A549 (cell line): ENCODE data around the gene SLC17A7. TPM values are rescaled to one million over a fixed set of nuclear protein-coding genes. Genes with fewer than 3 reads are reported as not detected.

Source experiments
- ATAC-seq, 2 experiments: fragments of 200-7000 bp in 1 of 2; fragments of >200 bp in 1 of 2; cut with Nextera tagmentation in 1 of 2; cut with Tn5 transposase in 1 of 2; 3 replicates each; pipeline versions ENCODE4 v1.8.0 to v1.9.1; 2018 to 2020; ENCODE audit warnings: mild to moderate bottlenecking in 1 of 2, moderate library complexity in 1 of 2
- CTCF ChIA-PET: fragments of 300-600 bp; sonication (Branson Sonifier 250); formaldehyde crosslinking; extraction: SDS; loops from one replicate; lab custom pipeline; 2021; ENCODE audit warnings: antibody characterized with exemption, inconsistent platforms; lab: Yijun Ruan, JAX
- POLR2A ChIA-PET: fragments of 350-600 bp; formaldehyde crosslinking; extraction: SDS; loops from one replicate; lab custom pipeline; 2021; ENCODE audit warnings: antibody characterized with exemption, inconsistent platforms; lab: Yijun Ruan, JAX
- DNase-seq, 2 experiments: peaks; one replicate each; pipeline versions ENCODE4 v3.0.0 to v3.0.0-alpha.2; 2011 to 2016; ENCODE audit warnings: low read depth in 1 of 2, low spot score in 1 of 2
- FAIRE-seq: peaks from 2 replicates; lab custom pipeline; 2011; peaks lifted over from hg19 to GRCh38; lab: Jason Lieb, UNC
- H3K27ac ChIP-seq, 2 experiments: fragments of >200 bp; sonication (Bioruptor Twin); formaldehyde crosslinking; 3 replicates each; pipeline ENCODE4 v1.5.1; 2016 to 2017
- H3K4me1 ChIP-seq: fragments of >200 bp; sonication (Bioruptor Twin); formaldehyde crosslinking; 3 replicates; pipeline ENCODE4 v1.6.1; 2016
- H3K4me2 ChIP-seq: fragments of >200 bp; sonication (Bioruptor Twin); formaldehyde crosslinking; 3 replicates; pipeline ENCODE4 v1.6.1; 2016
- H3K4me3 ChIP-seq: fragments of >200 bp; sonication (Bioruptor Twin); formaldehyde crosslinking; 3 replicates; pipeline ENCODE4 v1.5.1; 2016
- H3K9me3 ChIP-seq: fragments of >200 bp; sonication (Bioruptor Twin); formaldehyde crosslinking; 3 replicates; pipeline ENCODE4 v1.6.1; 2016
- BHLHE40 ChIP-seq: IDR thresholded peaks from 2 replicates; pipeline ENCODE4 v1.6.1; 2012; ENCODE audit warnings: low read depth, low read length, inconsistent platforms
- CEBPB ChIP-seq, 2 experiments: fragments of >200 bp in 1 of 2; sonication (Bioruptor Twin) in 1 of 2; formaldehyde crosslinking in 1 of 2; IDR thresholded peaks; 2 replicates each; pipeline ENCODE4 v1.6.1; 2012 to 2016
- CHD2 ChIP-seq: fragments of 150-350 bp; IDR thresholded peaks from 2 replicates; pipeline ENCODE4 v1.6.1; 2014; ENCODE audit warnings: low read length; ENCODE audit not compliant: partially characterized antibody
- CHD4 ChIP-seq: fragments of 200-600 bp; sonication (generic); IDR thresholded peaks from 2 replicates; pipeline ENCODE4 v1.6.1; 2016; ENCODE audit warnings: antibody characterized with exemption, mild to moderate bottlenecking, borderline replicate concordance
- EHMT2 ChIP-seq: fragments of 200-600 bp; sonication (generic); IDR thresholded peaks from 2 replicates; pipeline ENCODE4 v1.6.1; 2016; ENCODE audit warnings: antibody characterized with exemption, low read depth, mild to moderate bottlenecking, moderate library complexity
- ELK1 ChIP-seq: fragments of 150-350 bp; IDR thresholded peaks from 2 replicates; pipeline ENCODE4 v1.6.1; 2014; ENCODE audit warnings: low read depth, mild to moderate bottlenecking, low read length
- ESRRA ChIP-seq: fragments of 150-350 bp; IDR thresholded peaks from 2 replicates; pipeline ENCODE4 v1.6.1; 2014; ENCODE audit warnings: mild to moderate bottlenecking, low read length, borderline replicate concordance
- FOSL2 ChIP-seq, 2 experiments: fragments of 450-650 bp in 1 of 2; fragments of >200 bp in 1 of 2; sonication (Bioruptor Twin) in 1 of 2; formaldehyde crosslinking; IDR thresholded peaks; 2 replicates each; pipeline versions ENCODE4 v1.5.0 to v1.6.1; 2016 to 2020; ENCODE audit warnings: mild to moderate bottlenecking in 1 of 2, moderate library complexity in 1 of 2
- FOXS1 ChIP-seq: fragments of 250-450 bp; sonication (Bioruptor Pico); IDR thresholded peaks from 2 replicates; pipeline ENCODE4 v1.5.0; 2020; ENCODE audit warnings: mild to moderate bottlenecking, moderate library complexity
- GATA3 ChIP-seq: IDR thresholded peaks from 2 replicates; pipeline ENCODE4 v1.6.1; 2012; ENCODE audit warnings: borderline replicate concordance
- HOXB5 ChIP-seq: fragments of 250-450 bp; sonication (Bioruptor Pico); IDR thresholded peaks from 2 replicates; pipeline ENCODE4 v1.5.0; 2020; ENCODE audit warnings: mild to moderate bottlenecking, moderate library complexity
- JUN ChIP-seq, 2 experiments: fragments of >200 bp; sonication (Bioruptor Twin); formaldehyde crosslinking; IDR thresholded peaks; 2 replicates in 1 of 2; 3 replicates in 1 of 2; pipeline ENCODE4 v1.6.1; 2016 to 2017
- KDM1A ChIP-seq: fragments of 200-600 bp; sonication (generic); IDR thresholded peaks from 2 replicates; pipeline ENCODE4 v1.6.1; 2016; ENCODE audit warnings: low read depth, mild to moderate bottlenecking
- MYC ChIP-seq: IDR thresholded peaks from 2 replicates; pipeline ENCODE4 v1.6.1; 2012; ENCODE audit warnings: mild to moderate bottlenecking, inconsistent platforms, low read length, improper control_type of control experiment, borderline replicate concordance
- PHF8 ChIP-seq: fragments of 200-600 bp; sonication (generic); IDR thresholded peaks from 2 replicates; pipeline ENCODE4 v1.6.1; 2016; ENCODE audit warnings: low read depth, mild to moderate bottlenecking, antibody characterized with exemption, moderate library complexity, borderline replicate concordance
- POLR2A ChIP-seq: IDR thresholded peaks from 2 replicates; pipeline ENCODE4 v1.6.1; 2012; ENCODE audit warnings: mild to moderate bottlenecking, low read length
- RAD21 ChIP-seq, 2 experiments: fragments of >200 bp in 1 of 2; sonication (Bioruptor Twin) in 1 of 2; formaldehyde crosslinking in 1 of 2; IDR thresholded peaks in 1 of 2; conservative IDR thresholded peaks in 1 of 2; 2 replicates in 1 of 2; 3 replicates in 1 of 2; pipeline ENCODE4 v1.6.1; 2012 to 2018; ENCODE audit warnings: inconsistent platforms in 1 of 2
- RARB ChIP-seq: fragments of 250-450 bp; sonication (Bioruptor Pico); IDR thresholded peaks from 2 replicates; pipeline ENCODE4 v1.8.0; 2021; ENCODE audit warnings: mild to moderate bottlenecking, moderate library complexity
- RNF2 ChIP-seq: fragments of 200-600 bp; sonication (generic); IDR thresholded peaks from 2 replicates; pipeline ENCODE4 v1.6.1; 2016; ENCODE audit warnings: low read depth, mild to moderate bottlenecking, antibody characterized with exemption, moderate library complexity, borderline replicate concordance
- SREBF2 ChIP-seq: fragments of 450-650 bp; IDR thresholded peaks from 2 replicates; pipeline ENCODE4 v1.6.1; 2014; ENCODE audit warnings: mild to moderate bottlenecking, moderate library complexity
- TFCP2L1 ChIP-seq: fragments of 250-450 bp; sonication (Bioruptor Pico); IDR thresholded peaks from 2 replicates; pipeline ENCODE4 v1.5.0; 2021; ENCODE audit warnings: mild to moderate bottlenecking
- TP53 ChIP-seq: fragments of 250-450 bp; sonication (Bioruptor Pico); IDR thresholded peaks from 2 replicates; pipeline ENCODE4 v1.5.0; 2021; ENCODE audit warnings: mild to moderate bottlenecking, moderate library complexity
- ZFP36 ChIP-seq: fragments of 450-650 bp; IDR thresholded peaks from 2 replicates; pipeline ENCODE4 v1.6.1; 2014; ENCODE audit warnings: borderline replicate concordance; ENCODE audit not compliant: partially characterized antibody
- ZSCAN20 ChIP-seq: fragments of 250-450 bp; sonication (Bioruptor Pico); IDR thresholded peaks from 2 replicates; pipeline ENCODE4 v1.8.0; 2022; ENCODE audit warnings: mild to moderate bottlenecking, moderate library complexity
- WGBS: methylation state at CpG from one replicate; pipeline ENCODE4 v1.1.6; 2017; ENCODE audit errors: missing lambda C conversion rate; 5-methylcytosine and 5-hydroxymethylcytosine counted together
- polyA plus RNA-seq, 4 experiments: library from polyadenylated mRNA; depleted of rRNA in 3 of 4; stranded (reverse); fragments of >200 nt; fragmentation: RNase III in 1 of 4; extraction: RNeasy Plus Mini Kit Qiagen cat#74134 plus additional on column Dnase treatment in 1 of 4; gene quantifications; 2 replicates in 3 of 4; 3 replicates in 1 of 4; pipeline ENCODE4 v1.2.3, GENCODE V29; 2011 to 2017
- TF ChIP-seq, protein P1 (sequence below): IDR thresholded peaks from 2 replicates; pipeline ENCODE4 v1.6.1; 2012
- TF ChIP-seq, protein P2 (sequence below): fragments of >200 bp; sonication (Bioruptor Twin); formaldehyde crosslinking; IDR thresholded peaks from 3 replicates; pipeline ENCODE4 v1.5.1; 2016

The SLC17A7 gene
- polyA plus RNA-seq, 2 of the 4 experiments (the other 2 are of a cell fraction) = 0.39 to 0.48 TPM

GRCh38 chr19:49441960-49442350 is 628 bp upstream of the SLC17A7 start:
- no peak for TF ChIP-seq ELK1
- TF ChIP-seq CHD4 = no peak
- no peak for TF ChIP-seq CEBPB (IDR thresholded peaks at IDR 0.05)
- TF ChIP-seq KDM1A = no peak
- no peak for TF ChIP-seq EHMT2
- no peak for TF ChIP-seq ZSCAN20 (CRISPR knock-in tag)
- TF ChIP-seq TFCP2L1 (CRISPR knock-in tag) = no peak
- no peak for TF ChIP-seq PHF8
- no peak for TF ChIP-seq ESRRA
- TF ChIP-seq, protein P1, sequence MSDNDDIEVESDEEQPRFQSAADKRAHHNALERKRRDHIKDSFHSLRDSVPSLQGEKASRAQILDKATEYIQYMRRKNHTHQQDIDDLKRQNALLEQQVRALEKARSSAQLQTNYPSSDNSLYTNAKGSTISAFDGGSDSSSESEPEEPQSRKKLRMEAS = no peak
- no peak for TF ChIP-seq JUN (IDR thresholded peaks at IDR 0.05)
- no peak for TF ChIP-seq BHLHE40
- TF ChIP-seq, all 56 proteins: peak for 0
- Histone ChIP-seq H3K4me2 (peak overlapping the region; percentile 99), H3K4me3 (peak overlapping the region; percentile 79), H3K4me1 (peaks cover 19% of the 10 kb centered on the region), H3K9me3 (no peaks in the 10 kb centered on the region), H3K27ac (peak overlapping the region in 1 of 2 experiments; percentile 89; a peak in 3 of 6 replicates)
- POLR2A ChIA-PET = interaction anchor here (0.6 to 1.3 kb wide), 2 partner anchors 10 kb away, joined by 3 to 7 read pairs; partner anchors contain the start of gene PIH1D1
- 36% methylated on average over 14 of the region's 14 CpGs for WGBS
- DNase-seq = no peak
- FAIRE-seq = no peak
- CTCF ChIA-PET = interaction anchor here (1.2 to 19.0 kb wide), 13 partner anchors 10 to 128 kb away, joined by 3 to 244 read pairs (median 8); partner anchors contain the start of genes DKKL1, GFY and KASH5
- ATAC-seq = no peak

DNA sequence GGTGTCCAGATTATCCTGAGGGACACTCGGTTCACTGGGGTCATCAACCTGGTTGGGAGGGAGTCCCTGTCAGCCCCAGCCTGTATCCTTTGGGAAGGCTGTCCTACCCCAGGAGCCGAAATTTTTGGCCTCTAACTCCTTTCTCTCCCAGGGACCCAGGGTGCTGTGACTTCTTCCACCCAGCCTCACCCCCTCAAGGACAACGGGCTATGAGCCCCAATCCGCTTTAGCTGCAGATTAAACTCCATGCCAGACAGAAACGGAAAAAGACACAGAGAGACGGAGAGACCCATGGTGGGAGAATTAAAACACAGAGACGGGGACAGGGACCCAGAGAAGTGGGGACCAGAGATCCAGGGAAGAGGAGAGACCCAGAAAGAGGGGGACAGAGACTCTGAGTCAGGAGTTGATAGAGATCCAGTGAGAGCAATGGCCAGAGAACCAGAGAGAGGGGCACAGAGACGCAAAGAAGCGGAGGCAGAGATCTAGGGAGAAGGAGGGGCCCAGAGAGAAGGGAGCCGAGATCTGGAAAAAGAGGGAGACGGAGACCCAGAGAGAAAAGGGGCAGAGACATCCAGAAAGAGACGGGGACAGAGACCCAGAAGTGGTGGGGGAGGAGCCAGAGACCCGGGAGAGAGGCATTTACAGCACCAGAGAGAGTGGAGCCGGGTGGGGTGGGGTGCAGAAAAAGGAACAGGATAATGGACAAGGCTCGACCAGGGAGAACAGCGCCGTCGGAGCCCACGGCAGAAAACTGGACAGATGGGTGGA is 703 bp downstream of the SLC17A7 start:
- peak overlapping the region; percentile 79 for H3K4me3 ChIP-seq
- H3K4me2 ChIP-seq = peak overlapping the region; percentile 99
- ChIA-PET CTCF (interaction anchor here (0.7 to 19.0 kb wide), 10 partner anchors 13 to 249 kb away, joined by 3 to 244 read pairs (median 4); partner anchors contain the start of genes DKKL1, GFY and KASH5), POLR2A (interaction anchor here (0.8 kb wide), 1 partner anchor 13 kb away, joined by 3 read pairs; the partner anchor contains the start of gene ALDH16A1)
- no peak for FAIRE-seq
- no peak for DNase-seq
- WGBS = 31% methylated on average over 19 of the region's 19 CpGs
- H3K9me3 ChIP-seq = no peaks in the 10 kb centered on the region
- no peak for ATAC-seq
- peak overlapping the region in 1 of 2 experiments; percentile 57; a peak in 3 of 6 replicates for H3K27ac ChIP-seq
- no peak for TF ChIP-seq RAD21 (conservative IDR thresholded peaks at IDR 0.05 in 1 of 2, IDR thresholded peaks at IDR 0.05 in 1 of 2)
- TF ChIP-seq ZFP36 = peak; percentile 7
- TF ChIP-seq RARB (CRISPR knock-in tag) = no peak
- no peak for TF ChIP-seq HOXB5 (CRISPR knock-in tag)
- TF ChIP-seq SREBF2 = no peak
- no peak for TF ChIP-seq MYC
- TF ChIP-seq GATA3 = no peak
- peaks cover 19% of the 10 kb centered on the region for H3K4me1 ChIP-seq

DNA sequence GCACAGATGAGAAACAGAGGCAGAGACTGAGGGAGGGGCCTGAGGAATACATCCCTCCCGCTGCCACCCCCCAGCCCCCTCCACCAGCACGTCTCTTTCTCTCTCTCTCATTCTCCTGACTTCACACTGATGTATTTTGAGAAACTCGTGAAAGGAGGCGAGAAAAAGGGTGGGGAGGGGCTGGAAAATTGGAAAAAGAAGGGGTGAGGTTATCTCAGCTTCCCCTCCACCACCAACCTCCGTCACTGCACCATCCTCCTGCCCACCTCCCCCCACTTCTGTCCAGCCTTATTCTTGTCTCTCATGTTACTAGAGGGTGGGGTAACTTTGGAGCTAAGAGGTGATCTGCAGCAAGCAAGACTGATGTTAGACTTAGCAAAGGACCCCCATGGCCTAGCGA is 1.5 kb downstream of the SLC17A7 start:
- Histone ChIP-seq H3K4me2 (no peak overlapping the region), H3K4me3 (no peak overlapping the region), H3K4me1 (peaks cover 19% of the 10 kb centered on the region), H3K27ac (no peak overlapping the region), H3K9me3 (no peaks in the 10 kb centered on the region)
- ChIA-PET POLR2A (no interaction called here), CTCF (interaction anchor here (0.7 to 19.0 kb wide), 8 partner anchors 12 to 248 kb away, joined by 3 to 244 read pairs (median 4); partner anchors contain the start of genes GFY and KASH5)
- ATAC-seq (no peak), DNase-seq (no peak), FAIRE-seq (no peak)
- 22% methylated on average over 6 of the region's 6 CpGs for WGBS
- TF ChIP-seq TP53 (CRISPR knock-in tag) (no peak), FOXS1 (CRISPR knock-in tag) (no peak), KDM1A (no peak), PHF8 (no peak), POLR2A (no peak), ELK1 (no peak), RNF2 (no peak), CHD2 (no peak), ZFP36 (no peak), FOSL2 (IDR thresholded peaks at IDR 0.05) (no peak), FOSL2 (CRISPR knock-in tag; IDR thresholded peaks at IDR 0.05) (no peak)
- TF ChIP-seq, protein P2, sequence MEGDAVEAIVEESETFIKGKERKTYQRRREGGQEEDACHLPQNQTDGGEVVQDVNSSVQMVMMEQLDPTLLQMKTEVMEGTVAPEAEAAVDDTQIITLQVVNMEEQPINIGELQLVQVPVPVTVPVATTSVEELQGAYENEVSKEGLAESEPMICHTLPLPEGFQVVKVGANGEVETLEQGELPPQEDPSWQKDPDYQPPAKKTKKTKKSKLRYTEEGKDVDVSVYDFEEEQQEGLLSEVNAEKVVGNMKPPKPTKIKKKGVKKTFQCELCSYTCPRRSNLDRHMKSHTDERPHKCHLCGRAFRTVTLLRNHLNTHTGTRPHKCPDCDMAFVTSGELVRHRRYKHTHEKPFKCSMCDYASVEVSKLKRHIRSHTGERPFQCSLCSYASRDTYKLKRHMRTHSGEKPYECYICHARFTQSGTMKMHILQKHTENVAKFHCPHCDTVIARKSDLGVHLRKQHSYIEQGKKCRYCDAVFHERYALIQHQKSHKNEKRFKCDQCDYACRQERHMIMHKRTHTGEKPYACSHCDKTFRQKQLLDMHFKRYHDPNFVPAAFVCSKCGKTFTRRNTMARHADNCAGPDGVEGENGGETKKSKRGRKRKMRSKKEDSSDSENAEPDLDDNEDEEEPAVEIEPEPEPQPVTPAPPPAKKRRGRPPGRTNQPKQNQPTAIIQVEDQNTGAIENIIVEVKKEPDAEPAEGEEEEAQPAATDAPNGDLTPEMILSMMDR = no peak
